Fibroblast of lung (primary cell): ENCODE results near the gene WWTR1.

ENCODE experiments used
- EZH2 ChIP-seq: IDR thresholded peaks from 2 replicates; pipeline ENCODE4 v1.5.1; 2012; ENCODE audit warnings: low read length, control low read depth, mild to moderate bottlenecking; ENCODE audit errors: missing control alignments
- TF ChIP-seq, protein P1 (sequence below), 2 donors: IDR thresholded peaks in 1 of 2; conservative IDR thresholded peaks in 1 of 2; 1 replicate in 1 of 2; 2 replicates in 1 of 2; pipeline ENCODE4 v1.5.1; 2011 to 2012; ENCODE audit warnings: low read length in 2 of 2, control low read depth in 1 of 2, inconsistent platforms in 1 of 2, low read depth in 1 of 2, mild to moderate bottlenecking in 1 of 2

- TF ChIP-seq, protein P1, sequence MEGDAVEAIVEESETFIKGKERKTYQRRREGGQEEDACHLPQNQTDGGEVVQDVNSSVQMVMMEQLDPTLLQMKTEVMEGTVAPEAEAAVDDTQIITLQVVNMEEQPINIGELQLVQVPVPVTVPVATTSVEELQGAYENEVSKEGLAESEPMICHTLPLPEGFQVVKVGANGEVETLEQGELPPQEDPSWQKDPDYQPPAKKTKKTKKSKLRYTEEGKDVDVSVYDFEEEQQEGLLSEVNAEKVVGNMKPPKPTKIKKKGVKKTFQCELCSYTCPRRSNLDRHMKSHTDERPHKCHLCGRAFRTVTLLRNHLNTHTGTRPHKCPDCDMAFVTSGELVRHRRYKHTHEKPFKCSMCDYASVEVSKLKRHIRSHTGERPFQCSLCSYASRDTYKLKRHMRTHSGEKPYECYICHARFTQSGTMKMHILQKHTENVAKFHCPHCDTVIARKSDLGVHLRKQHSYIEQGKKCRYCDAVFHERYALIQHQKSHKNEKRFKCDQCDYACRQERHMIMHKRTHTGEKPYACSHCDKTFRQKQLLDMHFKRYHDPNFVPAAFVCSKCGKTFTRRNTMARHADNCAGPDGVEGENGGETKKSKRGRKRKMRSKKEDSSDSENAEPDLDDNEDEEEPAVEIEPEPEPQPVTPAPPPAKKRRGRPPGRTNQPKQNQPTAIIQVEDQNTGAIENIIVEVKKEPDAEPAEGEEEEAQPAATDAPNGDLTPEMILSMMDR (conservative IDR thresholded peaks at IDR 0.05 in 1 of 2, IDR thresholded peaks at IDR 0.05 in 1 of 2; ENCODE audit: low read depth in 1 of 2, low read length in 2 of 2), result no peak
- TF ChIP-seq EZH2, result no peak
These were observed 23.3 kb downstream of the WWTR1 start for GRCh38 chr3:149634573-149634972.
